ENCODE measurements around the gene CCDC178.

- TF ChIP-seq CTCF (IDR thresholded peaks at IDR 0.05; ENCODE audit: low read length): no peak
- TF ChIP-seq EZH2 (IDR thresholded peaks at IDR 0.05; ENCODE audit: borderline replicate concordance, low read length): no peak
Measured at GRCh38 chr18:33107511-33107910, 333.0 kb downstream of the CCDC178 start.
